Measurements from ENCODE around the gene OR2T10.
"Not testable (repeated sequence)": the region's sequence is repeated elsewhere in the genome, so short reads cannot be mapped to it uniquely, and the experiment has no call there.

DNA sequence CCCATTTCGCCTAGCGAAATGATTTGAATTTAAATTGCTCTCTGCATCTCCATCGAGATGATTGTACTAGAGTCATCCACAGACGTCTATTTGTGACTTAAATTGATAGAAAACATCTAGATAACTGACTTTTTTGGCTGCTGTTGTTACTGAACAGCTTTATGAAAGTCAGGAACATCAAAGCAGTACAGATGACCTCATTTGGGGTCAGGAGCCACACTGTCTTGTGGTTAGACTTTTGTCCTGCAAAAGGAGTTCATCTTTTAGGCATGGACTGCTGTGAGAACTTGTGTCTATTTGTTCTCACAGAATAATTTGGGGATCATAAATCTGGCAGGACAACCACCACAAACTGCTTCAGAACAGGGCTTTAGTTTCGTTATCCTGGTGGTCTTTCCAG is 42.2 kb upstream of the OR2T10 start:
- not testable (repeated sequence) for TF ChIP-seq CTCF, EP300, POLR2A (IDR thresholded peaks at IDR 0.05)

All from sigmoid colon (tissue), 4 donors.